ENCODE measurements around the gene ANKRD44. TPM values are rescaled to one million over a fixed set of nuclear protein-coding genes. Genes with fewer than 3 reads are reported as not detected.

ANKRD44 gene
- total RNA-seq, 2 donors from 2014 or later: 57.8 to 93.4 TPM

DNA sequence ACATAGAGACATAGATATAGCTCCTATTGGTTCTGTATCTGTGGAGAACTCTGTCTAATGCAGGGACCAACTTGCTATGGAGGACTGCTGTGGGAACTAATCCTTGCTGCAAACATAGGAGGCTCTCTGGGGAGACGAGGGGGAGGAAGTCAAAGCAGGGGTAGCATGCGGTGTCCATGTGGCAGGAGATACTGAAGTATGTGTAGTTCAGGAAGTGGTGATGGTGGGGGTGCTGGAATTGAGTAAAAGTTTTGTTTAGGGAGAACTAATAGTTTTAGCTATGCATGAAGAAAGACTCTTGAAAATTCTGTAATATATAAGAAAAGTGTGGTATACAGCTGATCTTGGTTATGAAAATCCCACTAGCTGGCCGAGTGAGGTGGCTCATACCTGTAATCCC, 62.0 kb downstream of the ANKRD44 start:
- H3K36me3 ChIP-seq: no peaks in the 10 kb centered on the region
- H3K27me3 ChIP-seq (replicated peaks; ENCODE audit: insufficient read depth): no peaks in the 10 kb centered on the region
- no peak for ATAC-seq (ENCODE audit: insufficient number of reproducible peaks, low FRiP score, low read depth)
- no peak overlapping the region for H3K4me3 ChIP-seq
- no peak for DNase-seq (ENCODE audit: low spot score)
- H3K4me1 ChIP-seq (ENCODE audit: control insufficient read depth in 1 of 2, low read depth in 2 of 2): peaks cover 5 to 9% of the 10 kb centered on the region in 2 donors
- H3K9me3 ChIP-seq: no peaks in the 10 kb centered on the region
- H3K27ac ChIP-seq: no peak overlapping the region
- no peak for TF ChIP-seq CTCF (IDR thresholded peaks at IDR 0.05)

DNA sequence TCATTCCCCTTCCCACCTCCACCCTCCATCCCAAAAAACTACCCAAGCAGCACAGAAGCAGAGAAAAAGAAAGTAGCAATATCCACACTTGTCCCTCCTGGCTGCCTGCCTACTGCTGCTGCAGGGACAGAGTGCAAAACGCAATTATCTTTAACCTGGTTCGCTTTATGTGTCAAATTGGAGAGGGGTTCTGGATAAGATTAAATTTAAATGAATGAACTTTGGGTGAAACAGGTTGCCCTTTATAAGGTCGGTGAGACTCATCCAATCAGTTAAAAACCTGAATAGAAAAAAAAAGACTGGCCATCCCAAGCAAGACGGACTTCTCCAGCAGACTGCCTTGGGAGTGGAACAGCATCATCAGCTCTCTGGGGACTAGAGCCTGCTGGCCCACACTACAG, 62.6 kb downstream of the ANKRD44 start:
- Histone ChIP-seq H3K36me3 (no peaks in the 10 kb centered on the region), H3K27me3 (replicated peaks; ENCODE audit: insufficient read depth) (no peaks in the 10 kb centered on the region), H3K9me3 (no peaks in the 10 kb centered on the region), H3K4me1 (ENCODE audit: control insufficient read depth in 1 of 2, low read depth in 2 of 2) (peaks cover 5 to 9% of the 10 kb centered on the region in 2 donors), H3K4me3 (no peak overlapping the region), H3K27ac (no peak overlapping the region)
- no peak for TF ChIP-seq CTCF (IDR thresholded peaks at IDR 0.05)
- ATAC-seq (ENCODE audit: insufficient number of reproducible peaks, low FRiP score, low read depth) (no peak), DNase-seq (ENCODE audit: low spot score) (no peak)

GRCh38 chr2:197247083-197247482, 63.5 kb downstream of the ANKRD44 start:
- Histone ChIP-seq H3K4me1 (ENCODE audit: control insufficient read depth in 1 of 2, low read depth in 2 of 2) (peaks cover 5 to 9% of the 10 kb centered on the region in 2 donors), H3K9me3 (no peaks in the 10 kb centered on the region), H3K4me3 (no peak overlapping the region), H3K27me3 (replicated peaks; ENCODE audit: insufficient read depth) (no peaks in the 10 kb centered on the region), H3K27ac (no peak overlapping the region), H3K36me3 (no peaks in the 10 kb centered on the region)
- ATAC-seq (ENCODE audit: insufficient number of reproducible peaks, low FRiP score, low read depth) (no peak), DNase-seq (ENCODE audit: low spot score) (no peak)
- no peak for TF ChIP-seq CTCF (IDR thresholded peaks at IDR 0.05)

GRCh38 chr2:197245829-197246804, 64.5 kb downstream of the ANKRD44 start:
- Histone ChIP-seq H3K4me1 (ENCODE audit: control insufficient read depth in 1 of 2, low read depth in 2 of 2) (peaks cover 3 to 8% of the 10 kb centered on the region in 2 donors), H3K4me3 (no peak overlapping the region), H3K36me3 (no peaks in the 10 kb centered on the region), H3K9me3 (no peaks in the 10 kb centered on the region), H3K27me3 (replicated peaks; ENCODE audit: insufficient read depth) (no peaks in the 10 kb centered on the region), H3K27ac (no peak overlapping the region)
- no peak for ATAC-seq (ENCODE audit: insufficient number of reproducible peaks, low FRiP score, low read depth)
- TF ChIP-seq CTCF (IDR thresholded peaks at IDR 0.05): no peak
- DNase-seq (ENCODE audit: low spot score): no peak

GRCh38 chr2:197244349-197244748, 66.2 kb downstream of the ANKRD44 start:
- Histone ChIP-seq H3K9me3 (no peaks in the 10 kb centered on the region), H3K4me1 (ENCODE audit: control insufficient read depth in 1 of 2, low read depth in 2 of 2) (peaks cover 11 to 12% of the 10 kb centered on the region in 2 donors), H3K4me3 (no peak overlapping the region), H3K36me3 (no peaks in the 10 kb centered on the region), H3K27me3 (replicated peaks; ENCODE audit: insufficient read depth) (no peaks in the 10 kb centered on the region), H3K27ac (no peak overlapping the region)
- TF ChIP-seq CTCF (IDR thresholded peaks at IDR 0.05): no peak
- DNase-seq (ENCODE audit: low spot score): no peak
- ATAC-seq (ENCODE audit: insufficient number of reproducible peaks, low FRiP score, low read depth): no peak
